HEK293 (cell line): Measurements from ENCODE around the gene PTPN6.

Experiments used
- KLF16 ChIP-seq: fragments of 450-650 bp; formaldehyde crosslinking; IDR thresholded peaks from 2 replicates; pipeline ENCODE4 v1.5.1; 2017; ENCODE audit warnings: missing biosample characterization, missing genetic modification characterization
- SP3 ChIP-seq: fragments of 450-650 bp; formaldehyde crosslinking; IDR thresholded peaks from 2 replicates; pipeline ENCODE4 v1.5.1; 2016; ENCODE audit warnings: missing biosample characterization, missing genetic modification characterization
- TCF7L2 ChIP-seq: IDR thresholded peaks from 2 replicates; pipeline ENCODE4 v1.6.1; 2011; ENCODE audit warnings: low read depth, mild to moderate bottlenecking, inconsistent platforms, low read length, moderate library complexity, borderline replicate concordance
- ZBTB21 ChIP-seq: fragments of 450-650 bp; formaldehyde crosslinking; IDR thresholded peaks from 2 replicates; pipeline ENCODE4 v1.5.1; 2017; ENCODE audit warnings: missing biosample characterization, missing genetic modification characterization
- ZBTB8A ChIP-seq: fragments of 450-650 bp; formaldehyde crosslinking; IDR thresholded peaks from 2 replicates; pipeline ENCODE4 v1.5.1; 2016; ENCODE audit warnings: missing biosample characterization, missing genetic modification characterization
- ZEB2 ChIP-seq: fragments of 450-650 bp; formaldehyde crosslinking; IDR thresholded peaks from 2 replicates; pipeline ENCODE4 v1.5.1; 2016; ENCODE audit warnings: missing biosample characterization, missing genetic modification characterization
- ZFHX2 ChIP-seq: fragments of 450-650 bp; formaldehyde crosslinking; conservative IDR thresholded peaks from 2 replicates; pipeline ENCODE4 v1.5.1; 2016; ENCODE audit warnings: missing biosample characterization, missing genetic modification characterization
- ZFP69B ChIP-seq: fragments of 450-650 bp; formaldehyde crosslinking; IDR thresholded peaks from 2 replicates; pipeline ENCODE4 v1.5.1; 2016; ENCODE audit warnings: missing biosample characterization, missing genetic modification characterization
- ZNF121 ChIP-seq: fragments of 450-650 bp; formaldehyde crosslinking; IDR thresholded peaks from 2 replicates; pipeline ENCODE4 v1.5.1; 2016; ENCODE audit warnings: missing biosample characterization, missing genetic modification characterization
- ZNF174 ChIP-seq: fragments of 450-650 bp; formaldehyde crosslinking; IDR thresholded peaks from 2 replicates; pipeline ENCODE4 v1.5.0; 2017; ENCODE audit warnings: missing biosample characterization, mild to moderate bottlenecking, missing genetic modification characterization
- ZNF175 ChIP-seq: fragments of 450-650 bp; formaldehyde crosslinking; IDR thresholded peaks from 2 replicates; pipeline ENCODE4 v1.5.1; 2016; ENCODE audit warnings: missing biosample characterization, missing genetic modification characterization
- ZNF184 ChIP-seq: fragments of 450-650 bp; IDR thresholded peaks from 2 replicates; pipeline ENCODE4 v1.5.1; 2018; ENCODE audit warnings: missing biosample characterization, mild to moderate bottlenecking, missing genetic modification characterization
- ZNF239 ChIP-seq: fragments of 450-650 bp; formaldehyde crosslinking; IDR thresholded peaks from 2 replicates; pipeline ENCODE4 v1.5.1; 2016; ENCODE audit warnings: missing biosample characterization, missing genetic modification characterization
- ZNF24 ChIP-seq: fragments of 450-650 bp; formaldehyde crosslinking; IDR thresholded peaks from 2 replicates; pipeline ENCODE4 v1.5.1; 2016; ENCODE audit warnings: missing biosample characterization, missing genetic modification characterization
- ZNF292 ChIP-seq: fragments of 450-650 bp; formaldehyde crosslinking; IDR thresholded peaks from 2 replicates; pipeline ENCODE4 v1.5.1; 2016; ENCODE audit warnings: low read depth, missing biosample characterization, missing genetic modification characterization, borderline replicate concordance
- ZNF335 ChIP-seq: fragments of 450-650 bp; formaldehyde crosslinking; conservative IDR thresholded peaks from 2 replicates; pipeline ENCODE4 v1.5.1; 2016; ENCODE audit warnings: missing biosample characterization, missing genetic modification characterization
- ZNF404 ChIP-seq: fragments of 450-650 bp; formaldehyde crosslinking; IDR thresholded peaks from 2 replicates; pipeline ENCODE4 v1.5.1; 2017; ENCODE audit warnings: missing biosample characterization, missing genetic modification characterization
- ZNF48 ChIP-seq: fragments of 450-650 bp; formaldehyde crosslinking; IDR thresholded peaks from 2 replicates; pipeline ENCODE4 v1.5.1; 2016; ENCODE audit warnings: missing biosample characterization, missing genetic modification characterization
- ZNF501 ChIP-seq: fragments of 450-650 bp; formaldehyde crosslinking; IDR thresholded peaks from 2 replicates; pipeline ENCODE4 v1.5.1; 2016; ENCODE audit warnings: missing biosample characterization, missing genetic modification characterization
- ZNF561 ChIP-seq: fragments of 450-650 bp; IDR thresholded peaks from 2 replicates; pipeline ENCODE4 v1.5.1; 2018; ENCODE audit warnings: missing biosample characterization, missing genetic modification characterization, borderline replicate concordance
- ZNF792 ChIP-seq: fragments of 450-650 bp; formaldehyde crosslinking; IDR thresholded peaks from 2 replicates; pipeline ENCODE4 v1.5.1; 2016; ENCODE audit warnings: missing biosample characterization, missing genetic modification characterization
- ZSCAN23 ChIP-seq: fragments of 450-650 bp; formaldehyde crosslinking; IDR thresholded peaks from 2 replicates; pipeline ENCODE4 v1.5.1; 2016; ENCODE audit warnings: missing biosample characterization, missing genetic modification characterization
- TF ChIP-seq, protein P1 (sequence below): fragments of 450-650 bp; formaldehyde crosslinking; IDR thresholded peaks from 2 replicates; pipeline ENCODE4 v1.5.1; 2017; ENCODE audit warnings: missing biosample characterization, missing genetic modification characterization
- TF ChIP-seq, protein P2 (sequence below): fragments of 450-650 bp; formaldehyde crosslinking; IDR thresholded peaks from 2 replicates; pipeline ENCODE4 v1.5.1; 2017; ENCODE audit warnings: missing biosample characterization, missing genetic modification characterization
- TF ChIP-seq, protein P3 (sequence below): fragments of 450-650 bp; formaldehyde crosslinking; IDR thresholded peaks from 2 replicates; pipeline ENCODE4 v1.5.1; 2016; ENCODE audit warnings: missing biosample characterization, missing genetic modification characterization, borderline replicate concordance
- TF ChIP-seq, protein P4 (sequence below): fragments of 450-650 bp; formaldehyde crosslinking; IDR thresholded peaks from 2 replicates; pipeline ENCODE4 v1.5.1; 2017; ENCODE audit warnings: missing biosample characterization, missing genetic modification characterization
- TF ChIP-seq, protein P5 (sequence below): fragments of 450-650 bp; formaldehyde crosslinking; IDR thresholded peaks from 2 replicates; pipeline ENCODE4 v1.5.1; 2017; ENCODE audit warnings: missing biosample characterization, missing genetic modification characterization
- TF ChIP-seq, protein P6 (sequence below): fragments of 450-650 bp; IDR thresholded peaks from 2 replicates; pipeline ENCODE4 v1.5.1; 2018; ENCODE audit warnings: missing biosample characterization, missing genetic modification characterization

The PTPN6 gene

DNA sequence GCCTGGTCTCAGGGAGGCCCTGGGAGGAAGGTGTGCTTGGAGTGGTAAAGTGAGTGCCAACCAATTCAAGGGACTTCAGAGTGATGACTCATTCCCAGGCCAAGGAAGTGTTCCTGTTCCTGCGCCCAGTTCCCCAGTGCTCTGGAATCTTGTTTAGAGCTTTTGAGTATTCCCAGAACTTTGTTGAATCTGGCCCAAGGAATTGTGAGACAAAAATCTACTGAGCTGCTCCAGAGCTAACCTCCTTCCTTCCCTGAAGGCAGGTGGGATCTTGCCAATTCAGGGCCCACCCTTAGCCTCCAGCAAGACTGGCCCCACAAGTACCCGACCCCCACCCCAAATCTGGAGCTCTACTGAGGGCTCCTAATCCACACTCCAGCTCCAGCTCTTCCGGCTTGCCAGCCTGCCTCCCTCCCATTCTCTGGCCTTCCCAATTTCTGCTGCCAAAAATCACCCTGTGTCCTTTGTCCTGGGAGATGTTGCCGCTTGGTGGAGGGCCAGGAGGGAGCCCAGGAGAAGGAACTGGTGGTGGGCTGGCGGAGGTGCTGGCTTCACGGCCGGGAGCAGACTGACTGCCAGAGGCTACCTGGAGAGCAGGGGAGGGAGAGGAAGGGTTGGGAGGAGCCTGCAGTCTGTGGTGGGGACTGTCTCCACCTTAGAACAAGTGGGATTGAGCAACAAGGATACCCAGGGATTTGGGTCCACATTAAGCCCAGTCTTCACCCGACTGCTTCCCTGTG is 25.4 kb upstream of the PTPN6 start (continued):
- TF ChIP-seq, protein P1, sequence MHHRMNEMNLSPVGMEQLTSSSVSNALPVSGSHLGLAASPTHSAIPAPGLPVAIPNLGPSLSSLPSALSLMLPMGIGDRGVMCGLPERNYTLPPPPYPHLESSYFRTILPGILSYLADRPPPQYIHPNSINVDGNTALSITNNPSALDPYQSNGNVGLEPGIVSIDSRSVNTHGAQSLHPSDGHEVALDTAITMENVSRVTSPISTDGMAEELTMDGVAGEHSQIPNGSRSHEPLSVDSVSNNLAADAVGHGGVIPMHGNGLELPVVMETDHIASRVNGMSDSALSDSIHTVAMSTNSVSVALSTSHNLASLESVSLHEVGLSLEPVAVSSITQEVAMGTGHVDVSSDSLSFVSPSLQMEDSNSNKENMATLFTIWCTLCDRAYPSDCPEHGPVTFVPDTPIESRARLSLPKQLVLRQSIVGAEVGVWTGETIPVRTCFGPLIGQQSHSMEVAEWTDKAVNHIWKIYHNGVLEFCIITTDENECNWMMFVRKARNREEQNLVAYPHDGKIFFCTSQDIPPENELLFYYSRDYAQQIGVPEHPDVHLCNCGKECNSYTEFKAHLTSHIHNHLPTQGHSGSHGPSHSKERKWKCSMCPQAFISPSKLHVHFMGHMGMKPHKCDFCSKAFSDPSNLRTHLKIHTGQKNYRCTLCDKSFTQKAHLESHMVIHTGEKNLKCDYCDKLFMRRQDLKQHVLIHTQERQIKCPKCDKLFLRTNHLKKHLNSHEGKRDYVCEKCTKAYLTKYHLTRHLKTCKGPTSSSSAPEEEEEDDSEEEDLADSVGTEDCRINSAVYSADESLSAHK (tag by site-specific recombination), result peak; percentile 20; the same call in 1 of the 2 replicates
- TF ChIP-seq ZNF174 (tag by site-specific recombination) (no peak), ZNF404 (tag by site-specific recombination) (no peak), ZNF292 (no peak), SP3 (tag by site-specific recombination) (peak; percentile 77), ZNF501 (tag by site-specific recombination) (peak; percentile 76), ZNF121 (tag by site-specific recombination) (no peak), TCF7L2 (no peak), ZNF335 (tag by site-specific recombination) (peak; percentile 45), ZNF184 (tag by site-specific recombination) (peak; percentile 74; the same call in 1 of the 2 replicates), ZBTB21 (tag by site-specific recombination) (0 out of 2 replicates have a peak, but pooled peaks have one; percentile 13), ZNF792 (tag by site-specific recombination) (no peak), ZBTB8A (tag by site-specific recombination) (peak; percentile 21; the same call in 1 of the 2 replicates), ZSCAN23 (tag by site-specific recombination) (no peak; the same call in 1 of the 2 replicates), ZNF24 (tag by site-specific recombination) (peak; percentile 76), ZFP69B (tag by site-specific recombination) (peak; percentile 86), ZNF239 (tag by site-specific recombination) (no peak), KLF16 (peak; percentile 83; the same call in 1 of the 2 replicates), ZFHX2 (0 out of 2 replicates have a peak, but pooled peaks have one; percentile 8), ZNF561 (tag by site-specific recombination) (0 out of 2 replicates have a peak, but pooled peaks have one; percentile 66), ZNF48 (tag by site-specific recombination) (no peak), ZEB2 (tag by site-specific recombination) (peak; percentile 44; the same call in 1 of the 2 replicates), ZNF175 (no peak)
- TF ChIP-seq, protein P2, sequence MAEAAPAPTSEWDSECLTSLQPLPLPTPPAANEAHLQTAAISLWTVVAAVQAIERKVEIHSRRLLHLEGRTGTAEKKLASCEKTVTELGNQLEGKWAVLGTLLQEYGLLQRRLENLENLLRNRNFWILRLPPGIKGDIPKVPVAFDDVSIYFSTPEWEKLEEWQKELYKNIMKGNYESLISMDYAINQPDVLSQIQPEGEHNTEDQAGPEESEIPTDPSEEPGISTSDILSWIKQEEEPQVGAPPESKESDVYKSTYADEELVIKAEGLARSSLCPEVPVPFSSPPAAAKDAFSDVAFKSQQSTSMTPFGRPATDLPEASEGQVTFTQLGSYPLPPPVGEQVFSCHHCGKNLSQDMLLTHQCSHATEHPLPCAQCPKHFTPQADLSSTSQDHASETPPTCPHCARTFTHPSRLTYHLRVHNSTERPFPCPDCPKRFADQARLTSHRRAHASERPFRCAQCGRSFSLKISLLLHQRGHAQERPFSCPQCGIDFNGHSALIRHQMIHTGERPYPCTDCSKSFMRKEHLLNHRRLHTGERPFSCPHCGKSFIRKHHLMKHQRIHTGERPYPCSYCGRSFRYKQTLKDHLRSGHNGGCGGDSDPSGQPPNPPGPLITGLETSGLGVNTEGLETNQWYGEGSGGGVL, result peak; percentile 70
- TF ChIP-seq, protein P3, sequence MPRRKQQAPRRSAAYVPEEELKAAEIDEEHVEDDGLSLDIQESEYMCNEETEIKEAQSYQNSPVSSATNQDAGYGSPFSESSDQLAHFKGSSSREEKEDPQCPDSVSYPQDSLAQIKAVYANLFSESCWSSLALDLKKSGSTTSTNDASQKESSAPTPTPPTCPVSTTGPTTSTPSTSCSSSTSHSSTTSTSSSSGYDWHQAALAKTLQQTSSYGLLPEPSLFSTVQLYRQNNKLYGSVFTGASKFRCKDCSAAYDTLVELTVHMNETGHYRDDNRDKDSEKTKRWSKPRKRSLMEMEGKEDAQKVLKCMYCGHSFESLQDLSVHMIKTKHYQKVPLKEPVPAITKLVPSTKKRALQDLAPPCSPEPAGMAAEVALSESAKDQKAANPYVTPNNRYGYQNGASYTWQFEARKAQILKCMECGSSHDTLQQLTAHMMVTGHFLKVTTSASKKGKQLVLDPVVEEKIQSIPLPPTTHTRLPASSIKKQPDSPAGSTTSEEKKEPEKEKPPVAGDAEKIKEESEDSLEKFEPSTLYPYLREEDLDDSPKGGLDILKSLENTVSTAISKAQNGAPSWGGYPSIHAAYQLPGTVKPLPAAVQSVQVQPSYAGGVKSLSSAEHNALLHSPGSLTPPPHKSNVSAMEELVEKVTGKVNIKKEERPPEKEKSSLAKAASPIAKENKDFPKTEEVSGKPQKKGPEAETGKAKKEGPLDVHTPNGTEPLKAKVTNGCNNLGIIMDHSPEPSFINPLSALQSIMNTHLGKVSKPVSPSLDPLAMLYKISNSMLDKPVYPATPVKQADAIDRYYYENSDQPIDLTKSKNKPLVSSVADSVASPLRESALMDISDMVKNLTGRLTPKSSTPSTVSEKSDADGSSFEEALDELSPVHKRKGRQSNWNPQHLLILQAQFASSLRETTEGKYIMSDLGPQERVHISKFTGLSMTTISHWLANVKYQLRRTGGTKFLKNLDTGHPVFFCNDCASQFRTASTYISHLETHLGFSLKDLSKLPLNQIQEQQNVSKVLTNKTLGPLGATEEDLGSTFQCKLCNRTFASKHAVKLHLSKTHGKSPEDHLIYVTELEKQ (tag by site-specific recombination), result 0 out of 2 replicates have a peak, but pooled peaks have one; percentile 23
- TF ChIP-seq, protein P4, sequence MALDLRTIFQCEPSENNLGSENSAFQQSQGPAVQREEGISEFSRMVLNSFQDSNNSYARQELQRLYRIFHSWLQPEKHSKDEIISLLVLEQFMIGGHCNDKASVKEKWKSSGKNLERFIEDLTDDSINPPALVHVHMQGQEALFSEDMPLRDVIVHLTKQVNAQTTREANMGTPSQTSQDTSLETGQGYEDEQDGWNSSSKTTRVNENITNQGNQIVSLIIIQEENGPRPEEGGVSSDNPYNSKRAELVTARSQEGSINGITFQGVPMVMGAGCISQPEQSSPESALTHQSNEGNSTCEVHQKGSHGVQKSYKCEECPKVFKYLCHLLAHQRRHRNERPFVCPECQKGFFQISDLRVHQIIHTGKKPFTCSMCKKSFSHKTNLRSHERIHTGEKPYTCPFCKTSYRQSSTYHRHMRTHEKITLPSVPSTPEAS (tag by site-specific recombination), result no peak
- TF ChIP-seq, protein P5, sequence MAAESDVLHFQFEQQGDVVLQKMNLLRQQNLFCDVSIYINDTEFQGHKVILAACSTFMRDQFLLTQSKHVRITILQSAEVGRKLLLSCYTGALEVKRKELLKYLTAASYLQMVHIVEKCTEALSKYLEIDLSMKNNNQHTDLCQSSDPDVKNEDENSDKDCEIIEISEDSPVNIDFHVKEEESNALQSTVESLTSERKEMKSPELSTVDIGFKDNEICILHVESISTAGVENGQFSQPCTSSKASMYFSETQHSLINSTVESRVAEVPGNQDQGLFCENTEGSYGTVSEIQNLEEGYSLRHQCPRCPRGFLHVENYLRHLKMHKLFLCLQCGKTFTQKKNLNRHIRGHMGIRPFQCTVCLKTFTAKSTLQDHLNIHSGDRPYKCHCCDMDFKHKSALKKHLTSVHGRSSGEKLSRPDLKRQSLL (tag by site-specific recombination), result no peak; the same call in 1 of the 2 replicates
- TF ChIP-seq, protein P6, sequence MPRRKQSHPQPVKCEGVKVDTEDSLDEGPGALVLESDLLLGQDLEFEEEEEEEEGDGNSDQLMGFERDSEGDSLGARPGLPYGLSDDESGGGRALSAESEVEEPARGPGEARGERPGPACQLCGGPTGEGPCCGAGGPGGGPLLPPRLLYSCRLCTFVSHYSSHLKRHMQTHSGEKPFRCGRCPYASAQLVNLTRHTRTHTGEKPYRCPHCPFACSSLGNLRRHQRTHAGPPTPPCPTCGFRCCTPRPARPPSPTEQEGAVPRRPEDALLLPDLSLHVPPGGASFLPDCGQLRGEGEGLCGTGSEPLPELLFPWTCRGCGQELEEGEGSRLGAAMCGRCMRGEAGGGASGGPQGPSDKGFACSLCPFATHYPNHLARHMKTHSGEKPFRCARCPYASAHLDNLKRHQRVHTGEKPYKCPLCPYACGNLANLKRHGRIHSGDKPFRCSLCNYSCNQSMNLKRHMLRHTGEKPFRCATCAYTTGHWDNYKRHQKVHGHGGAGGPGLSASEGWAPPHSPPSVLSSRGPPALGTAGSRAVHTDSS (tag by site-specific recombination), result peak; percentile 39; the same call in 1 of the 2 replicates
